C4-2B (cell line): ENCODE results near the gene AASDH.

Source experiments
- CTCF ChIP-seq: fragments of 450-650 bp; conservative IDR thresholded peaks from 2 replicates; pipeline ENCODE4 v1.5.1; 2017; ENCODE audit warnings: mild to moderate bottlenecking
- ZFX ChIP-seq: fragments of 450-650 bp; IDR thresholded peaks from 2 replicates; pipeline ENCODE4 v1.6.1; 2017

DNA sequence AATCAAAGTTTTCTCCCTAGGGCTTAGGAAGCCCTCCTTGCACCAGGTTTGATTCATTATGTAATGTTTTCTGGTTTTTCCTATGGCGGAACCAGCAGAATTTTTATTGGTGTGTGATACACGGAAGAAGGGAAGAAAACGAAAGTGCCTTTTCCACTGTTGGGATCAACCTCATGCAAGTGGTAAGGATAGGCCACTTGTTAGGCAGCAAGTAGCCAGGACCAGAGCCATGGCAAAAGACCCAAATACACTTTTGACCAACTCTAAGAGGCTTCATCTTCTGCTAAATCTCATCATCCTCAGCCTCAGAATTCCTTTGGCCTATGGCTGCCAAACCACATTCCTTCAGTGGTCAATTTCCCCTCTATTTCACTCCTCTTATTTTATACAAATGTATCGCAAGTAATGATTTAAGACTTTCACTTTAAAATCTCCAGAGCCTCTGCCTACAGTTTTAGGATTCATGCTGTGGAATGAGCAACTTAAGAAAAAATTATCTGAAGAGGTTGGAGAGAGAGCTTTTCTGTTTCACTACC, 26.9 kb upstream of the AASDH start:
- no peak for TF ChIP-seq CTCF
- no peak for TF ChIP-seq ZFX
